22Rv1 (cell line): ENCODE results near the gene UBALD1.
"Not testable (repeated sequence)": the region's sequence is repeated elsewhere in the genome, so short reads cannot be mapped to it uniquely, and the experiment has no call there.

Experiments used
- H3K27ac ChIP-seq: fragments of 450-650 bp; 2 replicates; pipeline ENCODE4 v1.5.1; 2017
- ZFX ChIP-seq: fragments of 450-650 bp; IDR thresholded peaks from 2 replicates; pipeline ENCODE4 v1.6.1; 2017; ENCODE audit warnings: antibody characterized with exemption, borderline replicate concordance
- TF ChIP-seq, protein P1 (sequence below): fragments of 450-650 bp; IDR thresholded peaks from 2 replicates; pipeline ENCODE4 v1.5.1; 2017; ENCODE audit warnings: mild to moderate bottlenecking

Gene UBALD1

DNA sequence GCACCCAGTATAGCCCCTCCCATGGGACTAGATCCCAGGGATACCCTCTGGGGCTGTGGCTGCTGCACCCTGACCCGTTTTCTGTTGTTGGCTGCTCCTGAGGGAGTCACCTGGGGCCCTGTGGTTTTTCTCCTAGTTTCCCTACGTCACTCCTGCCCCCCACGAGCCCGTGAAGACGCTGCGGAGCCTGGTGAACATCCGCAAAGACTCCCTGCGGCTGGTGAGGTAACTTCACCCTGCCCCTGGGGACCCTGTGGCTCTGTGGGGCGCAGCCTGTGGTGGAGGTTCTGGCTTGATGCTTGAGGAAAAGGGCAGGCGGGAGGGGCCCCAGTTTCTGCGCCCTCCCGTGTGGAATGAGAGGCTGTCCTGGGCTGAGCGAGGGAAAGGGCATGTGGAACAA, 37.1 kb upstream of the UBALD1 start:
- TF ChIP-seq, protein P1, sequence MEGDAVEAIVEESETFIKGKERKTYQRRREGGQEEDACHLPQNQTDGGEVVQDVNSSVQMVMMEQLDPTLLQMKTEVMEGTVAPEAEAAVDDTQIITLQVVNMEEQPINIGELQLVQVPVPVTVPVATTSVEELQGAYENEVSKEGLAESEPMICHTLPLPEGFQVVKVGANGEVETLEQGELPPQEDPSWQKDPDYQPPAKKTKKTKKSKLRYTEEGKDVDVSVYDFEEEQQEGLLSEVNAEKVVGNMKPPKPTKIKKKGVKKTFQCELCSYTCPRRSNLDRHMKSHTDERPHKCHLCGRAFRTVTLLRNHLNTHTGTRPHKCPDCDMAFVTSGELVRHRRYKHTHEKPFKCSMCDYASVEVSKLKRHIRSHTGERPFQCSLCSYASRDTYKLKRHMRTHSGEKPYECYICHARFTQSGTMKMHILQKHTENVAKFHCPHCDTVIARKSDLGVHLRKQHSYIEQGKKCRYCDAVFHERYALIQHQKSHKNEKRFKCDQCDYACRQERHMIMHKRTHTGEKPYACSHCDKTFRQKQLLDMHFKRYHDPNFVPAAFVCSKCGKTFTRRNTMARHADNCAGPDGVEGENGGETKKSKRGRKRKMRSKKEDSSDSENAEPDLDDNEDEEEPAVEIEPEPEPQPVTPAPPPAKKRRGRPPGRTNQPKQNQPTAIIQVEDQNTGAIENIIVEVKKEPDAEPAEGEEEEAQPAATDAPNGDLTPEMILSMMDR: no peak
- no peak for TF ChIP-seq ZFX
- H3K27ac ChIP-seq: no peak overlapping the region

DNA sequence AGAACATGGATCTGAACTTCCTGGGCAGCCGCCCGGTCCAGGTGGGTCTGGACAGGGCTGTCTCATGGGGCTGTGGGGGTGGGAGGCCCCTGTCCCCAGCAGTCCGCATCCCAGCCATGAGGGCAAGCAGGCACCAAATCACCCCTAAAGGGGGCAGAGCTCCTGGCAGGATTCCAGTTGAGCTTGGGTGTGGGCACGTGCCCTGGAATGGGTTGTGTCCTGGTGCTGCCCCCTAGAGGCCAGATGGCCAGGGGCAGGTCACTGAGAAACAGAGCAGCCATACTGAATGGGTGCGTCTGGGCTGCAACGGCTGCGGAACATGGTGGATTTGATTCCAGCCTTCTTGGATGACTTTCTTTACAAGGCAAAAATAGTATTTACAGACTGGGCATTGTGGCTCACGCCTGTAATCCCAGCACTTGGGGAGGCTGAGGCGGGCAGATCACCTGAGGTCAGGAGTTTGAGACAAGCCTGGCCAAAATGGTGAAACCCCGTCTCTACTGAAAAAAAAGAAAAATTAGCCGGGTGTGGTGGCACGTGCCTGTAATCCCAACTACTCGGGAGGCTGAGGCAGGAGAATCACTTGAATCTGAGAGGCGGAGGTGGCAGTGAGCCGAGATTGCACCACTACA, 35.9 kb upstream of the UBALD1 start:
- not testable (repeated sequence) for H3K27ac ChIP-seq
- TF ChIP-seq, protein P1: peak; percentile 94

DNA sequence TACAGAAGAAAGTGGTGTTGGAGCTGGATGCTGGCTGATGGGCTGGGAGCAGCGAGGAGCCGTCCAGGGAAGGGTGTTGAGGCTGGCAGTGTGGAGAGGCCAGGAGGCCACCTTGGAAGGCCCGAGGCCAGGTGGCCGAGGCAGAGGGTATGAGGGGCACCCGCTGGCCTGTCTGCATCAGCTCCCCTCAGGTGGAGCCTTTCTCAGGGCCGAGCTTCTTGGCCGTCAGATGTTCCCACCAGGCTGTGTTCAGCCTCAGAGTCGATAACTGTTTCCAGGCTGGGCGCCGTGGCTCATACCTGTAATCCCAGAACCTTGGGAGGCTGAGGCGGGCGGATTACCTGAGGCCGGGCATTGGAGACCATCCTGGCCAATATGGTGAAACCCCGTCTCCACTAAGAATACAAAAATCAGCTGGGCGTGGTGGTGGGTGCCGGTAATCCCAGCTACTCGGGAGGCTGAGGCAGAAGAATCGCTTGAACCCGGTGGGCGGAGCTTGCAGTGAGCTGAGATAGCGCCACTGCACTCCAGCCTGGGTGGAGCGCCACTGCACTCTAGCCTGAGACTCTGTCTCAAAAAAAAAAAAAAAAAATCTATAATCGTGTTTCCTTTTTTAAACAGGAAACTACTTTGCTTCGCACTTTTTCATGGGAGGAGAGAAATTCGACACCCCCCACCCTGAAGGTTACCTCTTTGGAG, 35.2 kb upstream of the UBALD1 start:
- TF ChIP-seq, protein P1: no peak
- TF ChIP-seq ZFX: no peak
- no peak overlapping the region for H3K27ac ChIP-seq

DNA sequence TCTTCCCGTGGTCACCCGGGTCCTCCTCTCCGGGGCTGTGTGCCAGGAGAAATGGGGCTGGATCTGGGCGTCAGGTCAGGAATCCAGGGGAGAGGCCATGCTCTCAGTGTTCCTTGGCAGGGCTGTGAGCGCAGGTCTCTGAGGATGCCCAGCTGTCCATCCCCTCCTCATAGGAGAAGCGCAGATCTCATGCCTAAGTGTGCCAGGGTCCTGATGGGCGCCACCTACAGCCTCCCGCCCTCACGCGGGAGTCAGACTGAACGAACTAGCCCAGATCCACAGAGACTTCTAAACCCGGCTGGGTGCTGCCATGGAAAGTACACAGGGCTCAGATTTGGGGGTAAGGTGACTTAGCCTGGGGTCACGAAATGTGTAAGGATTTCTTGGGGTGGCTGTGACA, 34.2 kb upstream of the UBALD1 start:
- TF ChIP-seq, protein P1: no peak
- no peak for TF ChIP-seq ZFX
- no peak overlapping the region for H3K27ac ChIP-seq

DNA sequence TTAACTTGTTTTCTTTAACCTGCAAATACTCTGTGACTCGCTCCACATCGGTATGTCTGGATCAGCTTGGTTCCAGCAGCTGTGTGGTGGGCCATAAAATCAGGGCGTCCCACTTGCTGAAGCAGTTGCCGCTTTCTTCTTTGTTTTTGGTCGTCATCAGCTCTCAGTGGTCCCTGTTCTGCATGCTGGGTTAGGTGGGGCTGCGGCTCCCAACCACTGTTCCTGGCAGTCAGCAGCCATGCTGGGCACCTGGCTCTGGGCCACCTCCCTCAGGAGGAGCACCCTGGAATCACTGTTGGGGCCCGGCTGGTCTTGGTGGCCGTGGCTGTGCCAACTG, 32.9 kb upstream of the UBALD1 start:
- H3K27ac ChIP-seq: no peak overlapping the region
- no peak for TF ChIP-seq ZFX
- TF ChIP-seq, protein P1: no peak

DNA sequence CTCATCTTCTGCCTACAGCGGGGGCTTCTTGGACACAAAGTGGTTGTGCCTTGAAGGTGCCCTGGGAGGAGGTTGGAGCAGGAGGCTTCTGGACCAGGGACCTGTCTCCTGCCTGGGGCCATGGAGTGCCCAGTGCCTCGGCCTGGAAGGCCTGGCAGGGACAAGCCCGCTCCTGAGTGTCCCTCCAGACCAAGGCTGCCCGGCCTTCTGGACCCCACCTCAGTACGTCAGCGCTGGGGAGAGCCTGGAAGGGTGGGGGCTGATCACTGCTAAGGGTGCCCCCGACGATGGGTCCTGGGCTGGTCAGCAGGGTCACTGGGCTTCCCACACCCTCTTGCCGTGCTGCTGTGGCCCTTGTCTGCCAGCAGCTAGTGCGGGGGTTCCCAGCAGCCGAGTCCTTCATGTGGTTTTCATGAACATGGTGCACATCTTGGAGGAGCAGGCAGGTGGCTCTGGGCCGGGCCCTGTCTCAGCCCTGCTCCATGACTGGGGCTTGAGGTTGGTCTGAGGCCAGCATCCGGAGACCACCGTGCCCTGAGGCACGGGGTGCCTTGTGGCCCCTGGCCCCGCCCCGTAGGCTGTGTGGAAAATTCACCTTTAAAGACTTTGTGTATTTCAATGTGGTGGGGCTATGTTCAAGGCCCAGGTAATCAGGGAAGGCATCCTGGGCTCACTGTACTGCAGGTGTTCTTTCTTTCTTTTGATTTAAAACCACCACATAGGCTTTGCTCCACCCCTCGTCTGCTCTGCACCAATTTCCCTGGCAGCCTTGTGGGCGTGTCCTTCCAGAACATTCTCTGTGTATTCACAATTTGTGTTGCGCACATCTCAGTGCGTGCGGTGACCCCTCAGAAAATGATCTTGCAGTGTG, 32.3 kb upstream of the UBALD1 start:
- H3K27ac ChIP-seq: no peak overlapping the region
- no peak for TF ChIP-seq ZFX
- TF ChIP-seq, protein P1: no peak

DNA sequence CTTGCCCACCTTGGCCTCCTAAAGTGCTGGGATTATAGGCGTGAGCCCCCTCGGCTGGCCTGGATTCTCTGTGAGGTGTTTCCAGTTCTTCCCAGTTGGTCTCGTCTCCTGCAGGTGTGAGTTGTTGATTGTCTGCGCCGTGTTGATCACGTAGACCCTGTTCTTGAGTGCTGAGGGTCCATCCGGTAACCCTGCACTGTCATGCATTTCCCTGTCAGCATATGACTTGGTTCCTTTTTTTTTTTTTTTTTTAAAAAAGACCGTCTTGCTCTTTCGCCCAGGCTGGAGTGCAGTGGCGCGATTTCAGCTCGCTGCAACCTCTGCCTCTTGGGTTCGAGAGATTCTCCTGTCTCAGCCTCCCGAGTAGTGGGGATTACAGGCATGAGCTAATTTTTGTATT, 27.2 kb upstream of the UBALD1 start:
- no peak for TF ChIP-seq ZFX
- TF ChIP-seq, protein P1: no peak
- H3K27ac ChIP-seq: no peak overlapping the region
